ENCODE data around the gene DDX43. TPM values are rescaled to one million over a fixed set of nuclear protein-coding genes. Genes with fewer than 3 reads are reported as not detected.
"Not testable (repeated sequence)": the region's sequence is repeated elsewhere in the genome, so short reads cannot be mapped to it uniquely, and the experiment has no call there.

DDX43 gene
- total RNA-seq, 4 donors from 2014 or later: 0.62 to 7.9 (median 2.8) TPM

DNA sequence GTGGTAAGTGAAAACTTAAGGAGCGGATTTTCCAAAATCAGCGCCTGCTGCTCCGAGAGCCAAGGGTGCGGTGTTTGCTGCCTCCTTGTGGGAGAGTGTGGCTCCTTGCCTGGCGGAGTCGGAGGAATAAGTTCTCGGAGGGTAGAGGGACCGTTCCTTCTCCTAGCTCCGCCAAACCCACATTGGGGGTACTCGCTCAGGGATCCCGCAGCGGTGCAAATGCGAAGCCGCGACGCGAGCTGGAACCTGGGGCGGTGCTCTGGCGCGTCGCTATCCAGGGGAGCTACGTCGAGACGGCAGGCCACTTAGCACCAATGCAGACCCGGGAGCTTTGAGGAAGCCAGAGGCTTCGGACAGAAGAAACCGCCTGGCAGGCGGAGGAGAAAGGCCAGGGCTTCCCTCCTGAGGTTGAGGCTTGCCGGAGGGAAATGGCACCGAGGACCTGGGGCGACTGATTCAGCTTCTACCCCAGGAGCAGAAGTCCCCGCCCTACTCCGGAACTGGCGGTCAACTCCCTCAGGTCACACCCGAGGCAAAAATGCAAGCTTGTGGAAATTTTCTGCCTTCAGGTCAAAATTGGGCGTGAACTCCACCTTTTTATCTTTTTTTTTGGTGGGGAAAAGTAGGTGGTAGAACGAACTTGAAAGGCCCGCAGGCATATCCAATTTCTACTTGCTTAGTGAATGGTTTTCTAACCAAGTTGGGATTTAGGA, 5.7 kb upstream of the DDX43 start:
- Histone ChIP-seq H3K27me3 (no peaks in the 10 kb centered on the region), H3K4me3 (peak overlapping the region; percentile 46 to 54), H3K27ac (peak overlapping the region in 2 of 4 donors; percentile 64 to 72), H3K36me3 (no peaks in the 10 kb centered on the region), H3K9me3 (no peaks in the 10 kb centered on the region), H3K4me1 (peaks cover 0 to 12% (median 0%) of the 10 kb centered on the region in 3 donors)
- no peak for TF ChIP-seq POLR2AphosphoS5 (IDR thresholded peaks at IDR 0.05)
- TF ChIP-seq, protein P1, sequence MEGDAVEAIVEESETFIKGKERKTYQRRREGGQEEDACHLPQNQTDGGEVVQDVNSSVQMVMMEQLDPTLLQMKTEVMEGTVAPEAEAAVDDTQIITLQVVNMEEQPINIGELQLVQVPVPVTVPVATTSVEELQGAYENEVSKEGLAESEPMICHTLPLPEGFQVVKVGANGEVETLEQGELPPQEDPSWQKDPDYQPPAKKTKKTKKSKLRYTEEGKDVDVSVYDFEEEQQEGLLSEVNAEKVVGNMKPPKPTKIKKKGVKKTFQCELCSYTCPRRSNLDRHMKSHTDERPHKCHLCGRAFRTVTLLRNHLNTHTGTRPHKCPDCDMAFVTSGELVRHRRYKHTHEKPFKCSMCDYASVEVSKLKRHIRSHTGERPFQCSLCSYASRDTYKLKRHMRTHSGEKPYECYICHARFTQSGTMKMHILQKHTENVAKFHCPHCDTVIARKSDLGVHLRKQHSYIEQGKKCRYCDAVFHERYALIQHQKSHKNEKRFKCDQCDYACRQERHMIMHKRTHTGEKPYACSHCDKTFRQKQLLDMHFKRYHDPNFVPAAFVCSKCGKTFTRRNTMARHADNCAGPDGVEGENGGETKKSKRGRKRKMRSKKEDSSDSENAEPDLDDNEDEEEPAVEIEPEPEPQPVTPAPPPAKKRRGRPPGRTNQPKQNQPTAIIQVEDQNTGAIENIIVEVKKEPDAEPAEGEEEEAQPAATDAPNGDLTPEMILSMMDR (IDR thresholded peaks at IDR 0.05): peak in 3 of 4 experiments; percentile 25 to 70 (median 43)
- peak; percentile 81 for ATAC-seq
- 17 to 19% methylated on average over 8 to 13 of the region's 38 CpGs for WGBS, 2 donors (ENCODE audit: low coverage in 1 of 2)

DNA sequence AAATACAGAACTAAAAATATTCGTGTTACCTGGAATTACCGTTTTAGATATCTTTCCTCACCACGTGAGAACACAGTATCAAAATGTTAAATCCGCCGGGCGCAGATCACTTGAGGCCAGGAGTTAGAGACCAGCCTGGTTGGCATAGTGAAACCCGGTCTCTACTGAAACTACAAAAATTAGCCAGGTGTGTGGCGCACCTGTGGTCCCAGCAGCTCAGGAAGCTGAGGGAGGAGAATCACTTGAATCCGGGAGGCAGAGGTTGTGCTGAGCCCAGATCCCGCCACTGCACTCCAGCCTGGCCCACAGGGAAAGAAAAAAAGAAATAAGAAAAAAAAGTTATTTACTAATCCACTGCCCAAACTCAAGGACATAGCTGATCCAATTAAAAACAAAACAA, 4.8 kb upstream of the DDX43 start:
- peaks cover 0 to 12% (median 0%) of the 10 kb centered on the region in 3 donors for H3K4me1 ChIP-seq
- no peak for ATAC-seq
- H3K27ac ChIP-seq: no peak overlapping the region
- no peak for TF ChIP-seq POLR2A (IDR thresholded peaks at IDR 0.05)
- TF ChIP-seq, protein P1 (IDR thresholded peaks at IDR 0.05): no peak
- TF ChIP-seq EP300 (IDR thresholded peaks at IDR 0.05): no peak
- no peak for TF ChIP-seq POLR2AphosphoS5 (IDR thresholded peaks at IDR 0.05)
- no peaks in the 10 kb centered on the region for H3K36me3 ChIP-seq
- H3K9me3 ChIP-seq: no peaks in the 10 kb centered on the region
- H3K27me3 ChIP-seq: no peaks in the 10 kb centered on the region
- 83 to 89% methylated on average over 9 of the region's 10 CpGs for WGBS, 2 donors (ENCODE audit: low coverage in 1 of 2)
- H3K4me3 ChIP-seq: no peak overlapping the region

DNA sequence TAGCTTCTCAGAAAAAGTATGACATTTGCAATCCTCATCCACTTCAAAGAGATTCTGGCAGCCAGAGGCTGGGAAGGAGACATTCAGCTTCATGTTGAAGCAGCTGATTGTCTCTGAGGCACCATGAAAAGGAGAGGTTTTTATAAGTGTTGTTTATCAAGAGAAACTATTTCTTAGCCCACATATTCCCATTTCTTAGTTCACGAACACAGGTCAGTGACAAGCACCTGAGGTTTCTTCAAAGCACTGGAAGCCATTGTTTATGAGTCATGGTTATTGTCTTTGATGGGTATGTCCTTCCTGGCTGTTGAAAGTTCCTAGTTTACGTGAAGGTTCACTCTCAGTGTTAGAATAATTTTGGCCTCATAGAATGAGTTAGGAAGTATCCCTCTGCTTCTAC, 3.0 kb upstream of the DDX43 start:
- Histone ChIP-seq H3K9me3 (no peaks in the 10 kb centered on the region), H3K4me3 (no peak overlapping the region), H3K36me3 (no peaks in the 10 kb centered on the region), H3K4me1 (peaks cover 0 to 12% (median 0%) of the 10 kb centered on the region in 3 donors), H3K27me3 (no peaks in the 10 kb centered on the region), H3K27ac (no peak overlapping the region)
- WGBS, 2 donors (ENCODE audit: low coverage in 1 of 2): 79 to 84% methylated on average over 2 of the region's 2 CpGs
- no peak for ATAC-seq
- no peak for TF ChIP-seq POLR2A (IDR thresholded peaks at IDR 0.05)
- TF ChIP-seq EP300 (IDR thresholded peaks at IDR 0.05): no peak
- TF ChIP-seq, protein P1 (IDR thresholded peaks at IDR 0.05): no peak
- TF ChIP-seq POLR2AphosphoS5 (IDR thresholded peaks at IDR 0.05): no peak

DNA sequence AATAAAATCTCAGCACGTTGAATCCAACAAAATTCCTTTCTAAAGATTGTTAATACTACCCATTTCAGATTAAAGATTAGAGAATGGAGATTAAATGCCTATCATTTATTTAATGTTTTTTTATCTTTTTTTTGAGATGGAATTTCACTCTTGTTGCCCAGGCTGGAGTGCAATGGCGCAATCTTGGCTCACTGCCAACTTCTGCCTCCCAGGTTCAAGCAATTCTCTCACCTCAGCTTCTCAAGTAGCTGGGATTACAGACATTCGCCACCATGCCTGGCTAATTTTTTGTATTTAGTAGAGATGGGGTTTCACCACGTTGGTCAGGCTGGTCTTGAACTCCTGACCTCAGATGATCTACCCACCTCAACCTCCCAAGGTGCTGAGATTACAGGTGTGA, 2.4 kb upstream of the DDX43 start:
- not testable (repeated sequence) for H3K9me3 ChIP-seq, H3K27ac ChIP-seq, H3K36me3 ChIP-seq, ATAC-seq, H3K4me3 ChIP-seq, H3K27me3 ChIP-seq
- WGBS, 2 donors (ENCODE audit: low coverage in 1 of 2): 66 to 88% methylated on average over 1 to 4 of the region's 4 CpGs
- peaks cover 0 to 12% (median 0%) of the 10 kb centered on the region in 3 donors for H3K4me1 ChIP-seq

DNA sequence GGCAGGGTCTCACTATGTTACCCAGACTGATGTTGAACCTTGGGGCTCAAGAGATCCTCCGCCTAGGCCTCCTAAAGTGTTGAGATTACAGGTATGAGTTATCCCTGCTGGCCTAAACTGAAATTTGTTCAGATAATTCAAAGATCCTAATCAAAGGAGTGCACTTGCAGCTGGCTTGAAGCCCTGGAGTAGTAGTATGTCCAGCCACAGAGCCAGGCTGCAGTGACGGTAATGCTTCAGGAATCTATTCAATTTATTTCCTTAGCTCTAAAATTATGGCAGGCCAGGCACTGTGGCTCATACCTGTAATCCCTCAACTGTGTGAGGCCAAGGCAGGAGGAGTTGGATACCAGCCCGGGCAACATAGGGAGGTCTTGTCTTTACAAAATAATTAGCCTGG, 1.4 kb upstream of the DDX43 start:
- no peak for ATAC-seq
- no peaks in the 10 kb centered on the region for H3K27me3 ChIP-seq
- WGBS, 2 donors (ENCODE audit: low coverage in 1 of 2): 96% methylated on average over 3 of the region's 3 CpGs; no CpG with 5 or more reads in 1 of the 2 donors
- no peak for TF ChIP-seq POLR2AphosphoS5 (IDR thresholded peaks at IDR 0.05)
- no peak for TF ChIP-seq POLR2A (IDR thresholded peaks at IDR 0.05)
- TF ChIP-seq, protein P1 (IDR thresholded peaks at IDR 0.05): no peak
- no peak for TF ChIP-seq EP300 (IDR thresholded peaks at IDR 0.05)
- no peak overlapping the region for H3K4me3 ChIP-seq
- H3K36me3 ChIP-seq: no peaks in the 10 kb centered on the region
- no peak overlapping the region for H3K27ac ChIP-seq
- H3K9me3 ChIP-seq: no peaks in the 10 kb centered on the region
- peaks cover 0 to 11% (median 0%) of the 10 kb centered on the region in 3 donors for H3K4me1 ChIP-seq
